ENCODE measurements around the gene C2orf80. TPM values are rescaled to one million over a fixed set of nuclear protein-coding genes. Genes with fewer than 3 reads are reported as not detected.

C2orf80 gene
- total RNA-seq, 1 experiment from 2014 or later: not detected

- no TSS peak for BruUV-seq (replicated peaks)
- intact Hi-C loops (cut with micrococcal nuclease; ENCODE audit: unreplicated experiment): no loop called here
- Histone ChIP-seq H3K27me3 (ENCODE audit: insufficient read depth, low read depth) (no peaks in the 10 kb centered on the region), H3F3A (ENCODE audit: insufficient read depth, low read depth) (no peaks in the 10 kb centered on the region), H3K9me3 (ENCODE audit: insufficient read depth, low read depth) (no peaks in the 10 kb centered on the region), H3K9me2 (ENCODE audit: insufficient read depth) (no peaks in the 10 kb centered on the region), H2AFZ (no peak overlapping the region), H3K36me3 (ENCODE audit: low read depth) (no peaks in the 10 kb centered on the region), H3K4me1 (replicated peaks; ENCODE audit: insufficient read depth) (no peaks in the 10 kb centered on the region), H3K4me2 (no peak overlapping the region), H4K20me1 (ENCODE audit: insufficient read depth) (no peaks in the 10 kb centered on the region), H3K79me2 (ENCODE audit: low read depth) (no peaks in the 10 kb centered on the region), H3K27ac (no peak overlapping the region), H3K4me3 (no peak overlapping the region)
- CTCF ChIA-PET: no interaction called here
- no peak for DNase-seq
- no peak for TF ChIP-seq EZH2 (IDR thresholded peaks at IDR 0.05; ENCODE audit: low read depth)
- no peak for TF ChIP-seq CTCF (conservative IDR thresholded peaks at IDR 0.05)
- POLR2A ChIA-PET (ENCODE audit: unreplicated experiment): no interaction called here
Observed at GRCh38 chr2:208186893-208187292, 2.9 kb downstream of the C2orf80 start.

GRCh38 chr2:208186465-208186864, 3.4 kb downstream of the C2orf80 start:
- no peaks in the 10 kb centered on the region for H3K79me2 ChIP-seq (ENCODE audit: low read depth)
- TF ChIP-seq EZH2 (IDR thresholded peaks at IDR 0.05; ENCODE audit: low read depth): no peak
- TF ChIP-seq CTCF (conservative IDR thresholded peaks at IDR 0.05): no peak
- no peak overlapping the region for H2AFZ ChIP-seq
- no peak overlapping the region for H3K4me2 ChIP-seq
- BruUV-seq (replicated peaks): no TSS peak
- no peak overlapping the region for H3K4me3 ChIP-seq
- no peaks in the 10 kb centered on the region for H4K20me1 ChIP-seq (ENCODE audit: insufficient read depth)
- intact Hi-C loops (cut with micrococcal nuclease; ENCODE audit: unreplicated experiment): no loop called here
- H3K27me3 ChIP-seq (ENCODE audit: insufficient read depth, low read depth): no peaks in the 10 kb centered on the region
- no peak for DNase-seq
- H3K9me3 ChIP-seq (ENCODE audit: insufficient read depth, low read depth): no peaks in the 10 kb centered on the region
- H3K36me3 ChIP-seq (ENCODE audit: low read depth): no peaks in the 10 kb centered on the region
- ChIA-PET POLR2A (ENCODE audit: unreplicated experiment) (no interaction called here), CTCF (no interaction called here)
- H3F3A ChIP-seq (ENCODE audit: insufficient read depth, low read depth): no peaks in the 10 kb centered on the region
- no peaks in the 10 kb centered on the region for H3K9me2 ChIP-seq (ENCODE audit: insufficient read depth)
- no peaks in the 10 kb centered on the region for H3K4me1 ChIP-seq (replicated peaks; ENCODE audit: insufficient read depth)
- no peak overlapping the region for H3K27ac ChIP-seq

GRCh38 chr2:208183972-208184705, 5.7 kb downstream of the C2orf80 start:
- no peaks in the 10 kb centered on the region for H4K20me1 ChIP-seq (ENCODE audit: insufficient read depth)
- intact Hi-C loops (cut with micrococcal nuclease; ENCODE audit: unreplicated experiment): no loop called here
- no peaks in the 10 kb centered on the region for H3K9me2 ChIP-seq (ENCODE audit: insufficient read depth)
- no peak overlapping the region for H3K27ac ChIP-seq
- no peaks in the 10 kb centered on the region for H3K79me2 ChIP-seq (ENCODE audit: low read depth)
- POLR2A ChIA-PET (ENCODE audit: unreplicated experiment): no interaction called here
- H3K4me1 ChIP-seq (replicated peaks; ENCODE audit: insufficient read depth): peaks cover 9% of the 10 kb centered on the region
- no peaks in the 10 kb centered on the region for H3K27me3 ChIP-seq (ENCODE audit: insufficient read depth, low read depth)
- H3K4me3 ChIP-seq: no peak overlapping the region
- CTCF ChIA-PET: no interaction called here
- DNase-seq: no peak
- no TSS peak for BruUV-seq (replicated peaks)
- no peak overlapping the region for H3K4me2 ChIP-seq
- H3K36me3 ChIP-seq (ENCODE audit: low read depth): no peaks in the 10 kb centered on the region
- no peaks in the 10 kb centered on the region for H3K9me3 ChIP-seq (ENCODE audit: insufficient read depth, low read depth)
- TF ChIP-seq EZH2 (IDR thresholded peaks at IDR 0.05; ENCODE audit: low read depth) (no peak), CTCF (conservative IDR thresholded peaks at IDR 0.05) (no peak)
- no peak overlapping the region for H2AFZ ChIP-seq
- H3F3A ChIP-seq (ENCODE audit: insufficient read depth, low read depth): no peaks in the 10 kb centered on the region

Measured in PC-9 (cell line).